Left colon (tissue), 2 donors: ENCODE data around the gene FAM216B. TPM values are rescaled to one million over a fixed set of nuclear protein-coding genes. Genes with fewer than 3 reads are reported as not detected.

ENCODE experiments used
- ATAC-seq: fragments of 200-7000 bp; cut with Tn5 transposase; one replicate; pipeline ENCODE4 v1.9.1; 2020; ENCODE audit warnings: mild to moderate bottlenecking, moderate library complexity
- DNase-seq, 2 donors: peaks; one replicate each; pipeline ENCODE4 v3.0.0-alpha.2; 2020
- intact Hi-C, 2 donors: fragments of 100-400 bp; cut with DNase I in 1 of 2; cut with micrococcal nuclease in 1 of 2; formaldehyde crosslinking; loops; one replicate each; pipeline versions ENCODE4 v1.11.2 to v1.14.0; 2022; cut with DNase I, micrococcal nuclease
- long read RNA-seq: library from polyadenylated mRNA; unstranded; transcript quantifications from one replicate; pipeline ENCODE4 v2.0.0, GENCODE V29; 2021
- total RNA-seq, 2 donors: library from RNA; stranded (reverse); fragmentation: NEBNext Ultra II Directional; extraction: Animal tissue kit (Norgen Biotek cat#: 25700); gene quantifications; one replicate each; pipeline ENCODE4 v1.2.1, GENCODE V29; 2021
- donor health status: DM: no; HTN: no; CAD: no.
- donor health status: DM: yes; HTN: yes; CAD: no.

FAM216B gene
- total RNA-seq: not detected
- long read RNA-seq: 0 reads

- DNase-seq: no peak
- intact Hi-C loops: no loop called here
These were observed at the start of gene FAM216B for GRCh38 chr13:42781352-42781751. TSS of gene FAM216B (plus strand) at chr13:42781584. CDS start at chr13:42784068, 2,484 bp downstream.

GRCh38 chr13:42732073-42732472, 49.3 kb upstream of the FAM216B start:
- intact Hi-C loops: no loop called here
- ATAC-seq: no peak

More at GRCh38 chr13:42781352-42781751, at the start of gene FAM216B:
- no peak for ATAC-seq

GRCh38 chr13:42733046-42733445, 48.3 kb upstream of the FAM216B start:
- DNase-seq (no peak), ATAC-seq (no peak)
- intact Hi-C loops: no loop called here

More at GRCh38 chr13:42732073-42732472, 49.3 kb upstream of the FAM216B start:
- DNase-seq: no peak

DNA sequence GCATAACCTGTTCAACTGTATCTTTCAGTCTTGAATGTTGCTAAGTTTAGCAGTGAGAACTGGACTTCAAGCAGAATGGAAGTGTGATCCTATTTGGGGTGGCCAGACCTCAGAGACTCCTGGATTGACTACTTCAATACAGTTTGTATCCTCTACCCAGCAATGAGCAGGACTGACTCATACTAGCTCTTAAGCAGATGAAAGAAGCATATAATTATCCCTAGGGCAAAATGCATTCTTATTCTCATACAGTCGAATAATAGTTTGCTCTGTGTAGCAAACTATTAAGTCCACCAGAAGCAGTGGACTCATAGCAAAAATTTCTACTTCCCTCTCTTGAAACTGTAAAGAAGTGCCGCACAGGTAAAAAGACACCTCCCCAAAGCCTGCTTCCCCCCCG, 46.4 kb upstream of the FAM216B start:
- ATAC-seq: no peak
- intact Hi-C loops: no loop called here
- DNase-seq: no peak

- peak; percentile 34 to 70 for DNase-seq
- intact Hi-C loops: no loop called here
- peak; percentile 43 for ATAC-seq
These were observed 40.6 kb upstream of the FAM216B start for GRCh38 chr13:42740753-42741152.

GRCh38 chr13:42741914-42742313, 39.5 kb upstream of the FAM216B start:
- DNase-seq (no peak), ATAC-seq (no peak)
- intact Hi-C loops: no loop called here

GRCh38 chr13:42745655-42746054, 35.7 kb upstream of the FAM216B start:
- no peak for ATAC-seq
- intact Hi-C loops: no loop called here
- DNase-seq: no peak

DNA sequence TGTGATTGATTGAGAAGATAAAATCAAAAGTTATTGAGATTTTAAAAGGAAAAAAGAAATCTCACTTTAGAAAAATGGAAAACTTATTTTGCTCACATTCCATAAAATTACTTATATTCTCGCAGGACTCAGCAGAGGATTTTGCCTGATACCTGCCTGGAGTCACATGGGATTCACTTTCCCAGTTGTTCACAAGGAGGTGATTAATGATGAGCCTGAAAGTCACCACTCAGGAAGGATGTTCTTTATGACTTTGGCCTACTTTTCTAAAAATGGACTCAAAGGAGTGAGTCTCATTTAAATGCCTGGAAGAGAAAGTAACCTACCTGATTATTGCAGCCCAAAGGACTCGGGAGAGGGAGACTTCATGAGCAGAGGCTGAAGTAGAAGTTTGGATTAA, 34.5 kb upstream of the FAM216B start:
- DNase-seq (no peak), ATAC-seq (no peak)
- intact Hi-C loops: no loop called here

- ATAC-seq (peak; percentile 34), DNase-seq (peak in 1 of 2 donors; percentile 6)
- intact Hi-C loops: no loop called here
These were observed 33.9 kb upstream of the FAM216B start for GRCh38 chr13:42747399-42747873.

DNA sequence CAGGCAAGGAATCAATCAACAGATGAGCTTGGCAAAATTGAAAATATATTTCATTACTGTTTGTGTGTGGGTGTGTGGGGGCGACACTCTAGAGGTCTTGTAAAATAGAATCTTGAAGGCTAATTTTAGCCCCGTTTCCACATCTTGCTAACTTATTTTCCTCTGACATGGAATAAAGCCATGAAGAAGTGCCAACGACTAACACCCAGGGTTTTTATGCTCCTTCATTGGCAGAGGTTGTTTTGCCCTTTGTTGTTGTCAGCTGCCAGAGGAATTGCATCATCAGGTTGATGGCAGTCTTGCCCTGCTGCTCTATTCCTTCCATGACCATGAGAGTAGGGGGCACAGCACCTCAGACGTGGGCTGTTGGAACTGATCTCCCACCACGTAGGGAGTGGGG, 30.6 kb upstream of the FAM216B start:
- no peak for DNase-seq
- no peak for ATAC-seq
- intact Hi-C loops: no loop called here

GRCh38 chr13:42751693-42752092, 29.7 kb upstream of the FAM216B start:
- no peak for ATAC-seq
- intact Hi-C loops: no loop called here
- no peak for DNase-seq

DNA sequence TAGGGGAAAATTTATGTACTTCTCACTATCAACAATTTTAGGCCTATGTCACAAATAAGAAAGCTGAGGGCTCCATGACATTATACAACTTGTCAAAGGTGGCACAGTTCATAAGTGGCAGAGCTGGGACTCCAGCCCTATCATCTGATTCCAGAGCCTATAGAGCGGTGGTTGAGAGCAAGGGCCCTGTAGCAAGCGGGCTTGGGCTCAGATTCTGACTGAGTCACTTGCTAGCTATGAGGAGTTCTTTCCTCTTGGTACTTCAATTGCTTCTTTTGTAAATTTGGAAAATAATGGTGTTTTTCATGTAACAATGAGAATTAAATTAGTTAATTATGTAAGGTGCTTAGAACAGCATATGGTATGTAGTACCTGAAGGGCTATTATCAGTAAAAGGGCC, 28.7 kb upstream of the FAM216B start:
- DNase-seq (no peak), ATAC-seq (no peak)
- intact Hi-C loops: no loop called here

DNA sequence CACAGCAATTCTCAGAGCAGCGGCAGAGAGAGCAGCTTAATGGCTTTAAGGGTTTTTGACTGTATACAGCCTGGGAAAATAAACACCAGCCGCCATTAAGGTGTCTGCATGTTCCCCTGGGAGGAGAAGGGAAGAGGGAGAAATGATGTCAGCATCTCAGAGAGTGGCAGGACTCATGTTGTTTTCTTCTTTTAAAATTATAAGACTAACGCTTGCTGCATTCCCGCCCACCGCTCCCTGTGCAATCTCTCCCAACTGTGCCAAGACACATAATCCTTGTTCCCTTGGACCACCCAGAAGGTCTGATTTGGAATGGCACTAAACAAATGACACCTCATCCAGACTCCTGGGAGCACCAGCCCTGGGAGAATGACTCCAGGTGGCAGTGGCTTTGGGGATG, 27.7 kb upstream of the FAM216B start:
- intact Hi-C loops: no loop called here

GRCh38 chr13:42754801-42755510, 26.4 kb upstream of the FAM216B start:
- ATAC-seq: no peak
- intact Hi-C loops: no loop called here
- no peak for DNase-seq

More for the DNA sequence above, 27.7 kb upstream of the FAM216B start:
- ATAC-seq (no peak), DNase-seq (no peak)

DNA sequence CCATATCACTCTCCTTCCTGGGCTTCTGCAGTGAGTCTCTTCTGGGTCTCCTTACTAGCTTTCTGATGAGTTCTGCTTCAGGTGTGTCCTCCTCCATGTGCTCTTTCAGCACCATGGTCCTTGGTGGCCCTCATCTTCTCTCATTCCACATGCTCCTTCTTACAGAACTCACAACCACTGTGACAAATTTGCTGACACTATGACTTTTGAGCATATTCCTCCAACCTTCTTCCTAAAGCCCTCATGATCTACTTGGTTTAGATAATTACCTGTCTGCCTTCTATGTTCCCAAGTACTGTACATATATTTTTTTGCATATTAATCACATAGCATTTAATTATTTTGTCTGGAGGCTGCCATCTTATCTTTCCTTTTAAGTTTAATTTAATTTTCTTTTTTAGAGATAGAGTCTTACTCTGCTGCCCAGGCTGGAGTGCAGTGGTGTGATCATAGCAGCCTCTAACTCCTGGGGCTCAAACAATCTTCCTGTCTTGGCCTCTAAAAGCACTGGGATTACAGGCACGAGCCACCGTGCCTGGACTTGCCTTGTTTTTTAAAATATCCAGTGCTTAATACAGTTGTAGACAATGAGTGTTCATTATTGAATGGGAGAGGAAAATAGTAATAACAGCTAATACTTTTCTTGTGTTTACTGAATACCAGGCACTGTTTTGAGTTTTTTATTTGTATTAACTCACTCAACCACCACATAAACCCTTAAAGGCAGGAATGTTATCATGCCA, 23.5 kb upstream of the FAM216B start:
- no peak for ATAC-seq
- no peak for DNase-seq
- intact Hi-C loops: no loop called here

DNA sequence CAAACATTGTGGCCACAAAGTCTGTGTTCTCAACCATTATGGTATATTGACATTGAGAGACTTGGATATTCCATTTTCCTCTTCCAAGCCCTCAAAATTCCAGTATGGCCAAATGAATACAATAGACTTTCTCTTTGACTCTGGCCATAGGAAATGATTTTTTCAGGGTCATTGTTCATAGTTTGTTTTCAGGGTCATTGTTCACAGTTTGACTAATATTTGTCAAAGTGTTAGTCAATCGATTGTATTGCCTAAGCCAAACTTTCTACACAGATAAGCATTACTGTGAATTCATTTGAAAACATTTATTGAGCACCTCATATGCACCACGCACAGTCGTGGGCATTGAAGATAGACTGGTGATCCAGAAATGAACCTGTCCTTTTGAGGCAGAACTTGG, 22.9 kb upstream of the FAM216B start:
- no peak for ATAC-seq
- intact Hi-C loops: no loop called here
- DNase-seq: no peak

GRCh38 chr13:42760951-42761350, 20.4 kb upstream of the FAM216B start:
- no peak for ATAC-seq
- intact Hi-C loops: no loop called here
- DNase-seq: no peak

DNA sequence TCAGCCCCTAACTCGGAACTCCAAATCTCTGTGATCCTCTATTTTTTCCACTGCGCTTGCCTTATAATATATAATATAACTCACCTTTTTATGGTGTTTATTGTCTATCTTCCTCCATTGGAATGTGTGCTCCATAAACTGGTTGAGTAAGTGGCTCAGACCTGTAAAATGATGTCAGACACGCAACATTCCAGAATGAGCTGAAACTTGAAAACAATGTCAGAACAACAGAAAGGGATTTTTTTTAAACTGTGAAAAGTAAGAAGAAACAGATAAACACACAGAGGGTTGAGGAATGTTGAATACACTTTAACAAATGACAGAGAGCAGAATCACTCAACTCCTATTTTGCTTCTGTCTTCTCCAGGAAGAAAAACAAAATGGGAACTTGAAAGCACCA, 19.1 kb upstream of the FAM216B start:
- ATAC-seq (no peak), DNase-seq (no peak)

GRCh38 chr13:42762917-42763316, 18.5 kb upstream of the FAM216B start:
- ATAC-seq: no peak
- intact Hi-C loops: no loop called here
- DNase-seq: no peak

More for the DNA sequence above, 19.1 kb upstream of the FAM216B start:
- intact Hi-C loops: no loop called here

- DNase-seq: no peak
- no peak for ATAC-seq
- intact Hi-C loops: no loop called here
These were observed 15.4 kb upstream of the FAM216B start for GRCh38 chr13:42766016-42766415.
